ENCODE results near the gene SF1.

- TF ChIP-seq, protein P1, sequence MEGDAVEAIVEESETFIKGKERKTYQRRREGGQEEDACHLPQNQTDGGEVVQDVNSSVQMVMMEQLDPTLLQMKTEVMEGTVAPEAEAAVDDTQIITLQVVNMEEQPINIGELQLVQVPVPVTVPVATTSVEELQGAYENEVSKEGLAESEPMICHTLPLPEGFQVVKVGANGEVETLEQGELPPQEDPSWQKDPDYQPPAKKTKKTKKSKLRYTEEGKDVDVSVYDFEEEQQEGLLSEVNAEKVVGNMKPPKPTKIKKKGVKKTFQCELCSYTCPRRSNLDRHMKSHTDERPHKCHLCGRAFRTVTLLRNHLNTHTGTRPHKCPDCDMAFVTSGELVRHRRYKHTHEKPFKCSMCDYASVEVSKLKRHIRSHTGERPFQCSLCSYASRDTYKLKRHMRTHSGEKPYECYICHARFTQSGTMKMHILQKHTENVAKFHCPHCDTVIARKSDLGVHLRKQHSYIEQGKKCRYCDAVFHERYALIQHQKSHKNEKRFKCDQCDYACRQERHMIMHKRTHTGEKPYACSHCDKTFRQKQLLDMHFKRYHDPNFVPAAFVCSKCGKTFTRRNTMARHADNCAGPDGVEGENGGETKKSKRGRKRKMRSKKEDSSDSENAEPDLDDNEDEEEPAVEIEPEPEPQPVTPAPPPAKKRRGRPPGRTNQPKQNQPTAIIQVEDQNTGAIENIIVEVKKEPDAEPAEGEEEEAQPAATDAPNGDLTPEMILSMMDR (IDR thresholded peaks at IDR 0.05; ENCODE audit: insufficient read depth, low read length) = peak; percentile 70
- TF ChIP-seq GABPA (IDR thresholded peaks at IDR 0.05; ENCODE audit: low read depth) = no peak
- TF ChIP-seq, protein P2, sequence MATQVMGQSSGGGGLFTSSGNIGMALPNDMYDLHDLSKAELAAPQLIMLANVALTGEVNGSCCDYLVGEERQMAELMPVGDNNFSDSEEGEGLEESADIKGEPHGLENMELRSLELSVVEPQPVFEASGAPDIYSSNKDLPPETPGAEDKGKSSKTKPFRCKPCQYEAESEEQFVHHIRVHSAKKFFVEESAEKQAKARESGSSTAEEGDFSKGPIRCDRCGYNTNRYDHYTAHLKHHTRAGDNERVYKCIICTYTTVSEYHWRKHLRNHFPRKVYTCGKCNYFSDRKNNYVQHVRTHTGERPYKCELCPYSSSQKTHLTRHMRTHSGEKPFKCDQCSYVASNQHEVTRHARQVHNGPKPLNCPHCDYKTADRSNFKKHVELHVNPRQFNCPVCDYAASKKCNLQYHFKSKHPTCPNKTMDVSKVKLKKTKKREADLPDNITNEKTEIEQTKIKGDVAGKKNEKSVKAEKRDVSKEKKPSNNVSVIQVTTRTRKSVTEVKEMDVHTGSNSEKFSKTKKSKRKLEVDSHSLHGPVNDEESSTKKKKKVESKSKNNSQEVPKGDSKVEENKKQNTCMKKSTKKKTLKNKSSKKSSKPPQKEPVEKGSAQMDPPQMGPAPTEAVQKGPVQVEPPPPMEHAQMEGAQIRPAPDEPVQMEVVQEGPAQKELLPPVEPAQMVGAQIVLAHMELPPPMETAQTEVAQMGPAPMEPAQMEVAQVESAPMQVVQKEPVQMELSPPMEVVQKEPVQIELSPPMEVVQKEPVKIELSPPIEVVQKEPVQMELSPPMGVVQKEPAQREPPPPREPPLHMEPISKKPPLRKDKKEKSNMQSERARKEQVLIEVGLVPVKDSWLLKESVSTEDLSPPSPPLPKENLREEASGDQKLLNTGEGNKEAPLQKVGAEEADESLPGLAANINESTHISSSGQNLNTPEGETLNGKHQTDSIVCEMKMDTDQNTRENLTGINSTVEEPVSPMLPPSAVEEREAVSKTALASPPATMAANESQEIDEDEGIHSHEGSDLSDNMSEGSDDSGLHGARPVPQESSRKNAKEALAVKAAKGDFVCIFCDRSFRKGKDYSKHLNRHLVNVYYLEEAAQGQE (IDR thresholded peaks at IDR 0.05; ENCODE audit: insufficient replicate concordance, low read depth) = no peak
Observed at GRCh38 chr11:64767344-64768299, 10.7 kb downstream of the SF1 start.

Measured in HL-60 (cell line).